A673 (cell line): ENCODE results near the gene ENAM.
"Not testable (repeated sequence)": the region's sequence is repeated elsewhere in the genome, so short reads cannot be mapped to it uniquely, and the experiment has no call there.

Experiments
- EZH2 ChIP-seq: fragments of 200-600 bp; sonication (generic); IDR thresholded peaks from 2 replicates; pipeline ENCODE4 v1.6.1; 2017; ENCODE audit warnings: borderline replicate concordance, low read depth, mild to moderate bottlenecking, mixed read lengths, antibody characterized with exemption, low read length; ENCODE audit not compliant: poor library complexity, severe bottlenecking
- TF ChIP-seq, protein P1 (sequence below): fragments of 300-800, 200-600 bp; sonication (generic); conservative IDR thresholded peaks from 2 replicates; pipeline ENCODE4 v1.5.1; 2017; ENCODE audit warnings: low read depth, mild to moderate bottlenecking, antibody characterized with exemption, low read length, moderate library complexity, mixed read lengths

DNA sequence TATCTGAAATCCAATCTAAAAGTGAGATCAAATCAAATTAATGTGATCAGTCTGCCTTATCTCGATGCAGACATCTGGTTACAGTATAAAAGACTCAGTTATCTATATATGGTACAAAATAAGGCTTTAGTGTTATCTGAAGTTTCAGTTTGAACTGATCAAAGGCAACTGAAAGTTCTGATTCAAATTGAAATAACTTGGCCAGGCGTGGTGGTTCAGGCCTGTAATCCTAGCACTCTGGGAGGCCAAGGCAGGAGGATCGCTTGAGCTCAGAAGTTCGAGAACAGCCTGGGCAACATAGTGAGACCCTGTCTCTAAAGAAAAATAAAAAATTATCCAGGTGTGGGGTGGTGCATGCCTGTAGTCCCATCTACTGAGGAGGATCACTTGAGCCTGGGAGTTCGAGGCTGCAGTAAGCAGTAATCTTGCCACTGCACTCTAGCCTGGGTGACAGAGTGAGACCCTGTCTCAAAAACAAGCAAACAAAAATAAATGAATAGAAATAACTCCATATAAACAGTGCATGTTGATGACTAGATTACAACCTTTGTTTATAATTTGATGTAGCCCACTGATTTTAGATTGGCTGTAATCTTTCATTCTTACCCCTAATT lies 32.9 kb downstream of the ENAM start:
- TF ChIP-seq, protein P1, sequence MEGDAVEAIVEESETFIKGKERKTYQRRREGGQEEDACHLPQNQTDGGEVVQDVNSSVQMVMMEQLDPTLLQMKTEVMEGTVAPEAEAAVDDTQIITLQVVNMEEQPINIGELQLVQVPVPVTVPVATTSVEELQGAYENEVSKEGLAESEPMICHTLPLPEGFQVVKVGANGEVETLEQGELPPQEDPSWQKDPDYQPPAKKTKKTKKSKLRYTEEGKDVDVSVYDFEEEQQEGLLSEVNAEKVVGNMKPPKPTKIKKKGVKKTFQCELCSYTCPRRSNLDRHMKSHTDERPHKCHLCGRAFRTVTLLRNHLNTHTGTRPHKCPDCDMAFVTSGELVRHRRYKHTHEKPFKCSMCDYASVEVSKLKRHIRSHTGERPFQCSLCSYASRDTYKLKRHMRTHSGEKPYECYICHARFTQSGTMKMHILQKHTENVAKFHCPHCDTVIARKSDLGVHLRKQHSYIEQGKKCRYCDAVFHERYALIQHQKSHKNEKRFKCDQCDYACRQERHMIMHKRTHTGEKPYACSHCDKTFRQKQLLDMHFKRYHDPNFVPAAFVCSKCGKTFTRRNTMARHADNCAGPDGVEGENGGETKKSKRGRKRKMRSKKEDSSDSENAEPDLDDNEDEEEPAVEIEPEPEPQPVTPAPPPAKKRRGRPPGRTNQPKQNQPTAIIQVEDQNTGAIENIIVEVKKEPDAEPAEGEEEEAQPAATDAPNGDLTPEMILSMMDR = not testable (repeated sequence)
- TF ChIP-seq EZH2 = not testable (repeated sequence)
